H7 (cell line): ENCODE results near the gene PRKN. TPM values are rescaled to one million over a fixed set of nuclear protein-coding genes. Genes with fewer than 3 reads are reported as not detected.
A peak's percentile ranks its signal among the peaks of the same experiment; 100 is the strongest.

ENCODE experiments used
- DNase-seq: peaks from one replicate; pipeline ENCODE4 v3.0.0; 2012
- H3K27me3 ChIP-seq: 2 replicates; pipeline ENCODE4 v1.6.0; 2011; ENCODE audit warnings: mild to moderate bottlenecking, low read length; ENCODE audit not compliant: control insufficient read depth, insufficient read depth
- H3K36me3 ChIP-seq: replicated peaks from 2 replicates; pipeline ENCODE4 v1.5.1; 2011; ENCODE audit warnings: low read length; ENCODE audit not compliant: control insufficient read depth, insufficient read depth
- H3K4me3 ChIP-seq: 2 replicates; pipeline ENCODE4 v1.5.1; 2011; ENCODE audit warnings: low read depth, mild to moderate bottlenecking, control low read depth, low read length, moderate library complexity; ENCODE audit not compliant: insufficient read depth
- total RNA-seq: library from RNA; depleted of rRNA; stranded (reverse); fragments of >200 nt; shearing (Covaris generic); gene quantifications from 2 replicates; pipeline ENCODE4 v1.2.3, GENCODE V29; 2014

PRKN gene
- total RNA-seq, 1 experiment from 2014 or later, result 0.90 TPM

DNA sequence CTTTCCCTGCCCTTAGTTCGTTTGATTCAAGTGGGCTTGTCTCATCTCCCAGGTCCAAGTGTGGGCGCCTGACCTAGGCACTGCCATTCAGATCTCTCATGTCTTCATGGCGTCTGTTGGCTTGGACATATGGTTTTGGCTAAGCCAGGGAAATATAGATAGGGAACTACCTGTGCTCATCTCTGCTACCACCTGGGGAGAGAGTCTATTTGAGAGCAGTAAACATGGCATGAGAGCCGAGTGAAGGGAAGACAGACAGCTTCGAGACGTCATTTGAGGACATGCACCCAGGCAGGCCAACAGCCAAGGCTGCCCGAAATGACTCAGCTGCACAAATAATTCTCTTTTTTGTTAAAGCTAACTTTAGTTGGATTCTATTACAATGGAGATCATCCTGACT is 1083.0 kb downstream of the PRKN start:
- H3K4me3 ChIP-seq, result no peak overlapping the region
- H3K27me3 ChIP-seq, result no peaks in the 10 kb centered on the region
- no peak for DNase-seq
- no peaks in the 10 kb centered on the region for H3K36me3 ChIP-seq

DNA sequence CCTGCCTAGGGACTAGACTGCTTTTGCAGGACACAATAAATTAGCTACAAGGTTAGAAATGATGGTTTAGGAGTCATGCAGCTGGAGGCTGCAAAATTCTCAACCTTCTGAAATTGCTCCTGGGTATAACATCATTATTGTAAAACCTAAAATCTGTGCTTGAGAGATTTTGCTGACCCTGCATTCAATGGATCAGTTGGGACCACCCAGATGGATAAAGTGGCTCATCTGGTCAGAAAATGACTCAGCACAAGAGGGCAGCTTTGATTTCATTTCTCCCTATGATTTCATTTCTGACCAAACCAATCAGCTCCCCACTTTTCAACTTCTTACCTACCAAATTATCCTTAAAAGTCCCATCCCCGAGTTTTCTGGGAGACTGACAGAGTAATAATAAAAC is 1086.4 kb downstream of the PRKN start:
- no peak for DNase-seq
- H3K36me3 ChIP-seq, result no peaks in the 10 kb centered on the region
- H3K27me3 ChIP-seq, result no peaks in the 10 kb centered on the region
- no peak overlapping the region for H3K4me3 ChIP-seq

- Histone ChIP-seq H3K36me3 (no peaks in the 10 kb centered on the region), H3K4me3 (no peak overlapping the region)
- no peak for DNase-seq
These were observed 1087.8 kb downstream of the PRKN start for GRCh38 chr6:161639772-161640171.

GRCh38 chr6:161637658-161638057 is 1089.9 kb downstream of the PRKN start:
- H3K27me3 ChIP-seq, result peaks cover 3% of the 10 kb centered on the region; the same call in 1 of the 2 replicates
- no peak for DNase-seq
- no peak overlapping the region for H3K4me3 ChIP-seq
- no peaks in the 10 kb centered on the region for H3K36me3 ChIP-seq

More at GRCh38 chr6:161639772-161640171, 1087.8 kb downstream of the PRKN start:
- peaks cover 2% of the 10 kb centered on the region; the same call in 1 of the 2 replicates for H3K27me3 ChIP-seq

GRCh38 chr6:161636882-161637430 is 1090.6 kb downstream of the PRKN start:
- Histone ChIP-seq H3K4me3 (no peak overlapping the region), H3K27me3 (peaks cover 3% of the 10 kb centered on the region; the same call in 1 of the 2 replicates), H3K36me3 (no peaks in the 10 kb centered on the region)
- no peak for DNase-seq

DNA sequence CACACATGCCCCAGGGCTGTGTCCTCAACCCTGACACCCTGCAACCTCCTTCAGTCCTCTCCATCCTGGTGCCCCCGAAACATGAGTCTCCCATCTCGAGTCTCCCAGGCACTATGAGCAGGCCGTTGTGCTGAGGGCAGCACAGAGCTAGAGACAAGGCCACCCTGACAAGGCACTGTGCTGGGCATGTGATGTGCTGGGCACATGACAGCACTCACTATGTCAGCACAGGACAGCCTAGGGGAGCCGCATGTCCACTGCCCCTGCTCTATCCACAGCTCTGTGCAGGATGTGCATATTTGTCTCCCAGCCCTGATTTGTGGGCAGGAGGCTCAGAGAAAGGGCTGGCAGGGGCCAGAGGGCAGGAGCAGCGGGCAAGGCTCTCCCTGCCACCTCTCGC is 1091.6 kb downstream of the PRKN start:
- no peak for DNase-seq
- Histone ChIP-seq H3K27me3 (peaks cover 3% of the 10 kb centered on the region; the same call in 1 of the 2 replicates), H3K4me3 (no peak overlapping the region), H3K36me3 (no peaks in the 10 kb centered on the region)

GRCh38 chr6:161634916-161635315 is 1092.7 kb downstream of the PRKN start:
- no peak overlapping the region for H3K4me3 ChIP-seq
- peaks cover 3% of the 10 kb centered on the region; the same call in 1 of the 2 replicates for H3K27me3 ChIP-seq
- DNase-seq, result no peak
- H3K36me3 ChIP-seq, result no peaks in the 10 kb centered on the region

DNA sequence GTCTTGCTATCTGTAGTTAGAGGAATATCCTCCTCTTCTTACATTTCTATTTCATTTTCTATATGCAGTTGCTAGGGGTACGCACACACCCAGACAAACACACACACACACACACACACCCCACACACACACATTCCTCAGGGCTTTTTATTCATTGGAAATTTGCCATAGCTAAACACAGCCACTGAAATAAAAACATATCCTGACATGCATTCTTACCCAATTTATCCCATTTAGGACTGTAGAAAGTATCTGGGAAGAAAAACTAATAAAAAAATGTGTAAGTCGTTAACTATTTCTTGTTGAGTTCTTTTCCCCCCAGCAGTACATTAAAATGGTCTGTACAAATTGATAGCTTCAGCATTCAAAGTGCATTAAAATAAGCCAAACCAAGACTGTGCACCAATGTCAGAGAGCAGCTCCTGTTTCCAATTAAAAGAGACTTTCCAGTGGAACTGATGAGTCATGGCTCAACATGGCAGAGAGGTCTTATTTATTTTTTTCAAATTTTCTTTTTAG is 1095.8 kb downstream of the PRKN start:
- H3K27me3 ChIP-seq, result peaks cover 29% of the 10 kb centered on the region; the same call in 1 of the 2 replicates
- no peak overlapping the region for H3K4me3 ChIP-seq
- no peaks in the 10 kb centered on the region for H3K36me3 ChIP-seq
- no peak for DNase-seq

GRCh38 chr6:161630674-161631073 is 1096.9 kb downstream of the PRKN start:
- Histone ChIP-seq H3K27me3 (peaks cover 34% of the 10 kb centered on the region; the same call in 1 of the 2 replicates), H3K4me3 (no peak overlapping the region), H3K36me3 (no peaks in the 10 kb centered on the region)
- DNase-seq, result no peak

DNA sequence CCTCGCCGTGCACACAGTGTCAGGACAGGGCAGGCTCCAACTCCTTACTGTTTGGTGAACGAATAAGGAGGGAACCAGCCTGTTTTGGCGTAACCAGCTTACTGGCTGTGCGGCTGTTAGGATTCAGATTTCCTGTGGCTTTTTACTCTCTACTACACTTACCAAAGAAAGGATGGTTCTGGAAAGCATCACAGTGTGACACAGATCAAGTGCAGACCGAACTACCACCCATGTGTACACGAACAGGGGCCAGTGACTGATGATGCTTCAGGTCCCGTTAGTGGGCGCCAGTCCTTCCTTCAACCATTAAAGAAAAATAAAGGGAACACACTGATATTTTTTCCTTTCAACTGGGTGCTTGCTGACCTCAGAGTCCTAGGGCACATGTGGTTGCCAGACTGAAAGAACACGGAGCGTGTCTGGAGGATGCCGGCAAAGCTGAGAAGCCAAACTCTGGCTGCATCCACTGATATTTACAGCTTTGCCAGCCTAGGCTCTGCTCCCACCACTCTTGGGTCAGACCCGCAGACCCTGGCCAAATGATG is 1101.4 kb downstream of the PRKN start:
- Histone ChIP-seq H3K27me3 (peaks cover 52% of the 10 kb centered on the region; the same call in 1 of the 2 replicates), H3K36me3 (no peaks in the 10 kb centered on the region), H3K4me3 (no peak overlapping the region)
- DNase-seq, result no peak

GRCh38 chr6:161624111-161624510 is 1103.5 kb downstream of the PRKN start:
- peaks cover 51% of the 10 kb centered on the region; the same call in 1 of the 2 replicates for H3K27me3 ChIP-seq
- no peaks in the 10 kb centered on the region for H3K36me3 ChIP-seq
- no peak overlapping the region for H3K4me3 ChIP-seq
- DNase-seq, result no peak

DNA sequence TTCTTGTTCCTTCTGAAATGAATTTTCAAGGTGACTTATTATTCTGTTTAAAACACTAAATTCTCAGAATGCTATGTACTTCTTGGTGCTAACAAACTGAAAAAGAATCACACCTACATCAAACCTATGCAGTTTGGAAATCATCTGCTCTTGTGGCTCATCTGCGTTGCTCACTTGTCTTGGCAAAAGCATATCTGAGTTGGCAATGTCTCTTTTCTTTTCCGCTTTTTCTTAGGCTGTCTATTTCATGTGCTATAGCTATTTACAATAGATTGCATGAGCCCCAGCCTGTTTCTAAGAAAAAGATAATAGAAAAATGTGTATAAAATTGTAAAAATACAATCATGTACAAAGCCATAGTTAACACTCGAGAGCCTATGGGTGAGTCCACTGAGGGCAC is 1104.8 kb downstream of the PRKN start:
- peaks cover 38% of the 10 kb centered on the region; the same call in 1 of the 2 replicates for H3K27me3 ChIP-seq
- no peaks in the 10 kb centered on the region for H3K36me3 ChIP-seq
- no peak for DNase-seq
- no peak overlapping the region for H3K4me3 ChIP-seq

GRCh38 chr6:161618831-161619454 is 1108.6 kb downstream of the PRKN start:
- DNase-seq, result peak; percentile 73
- Histone ChIP-seq H3K36me3 (no peaks in the 10 kb centered on the region), H3K27me3 (peaks cover 22% of the 10 kb centered on the region; the same call in 1 of the 2 replicates), H3K4me3 (no peak overlapping the region)

GRCh38 chr6:161613711-161614110 is 1113.9 kb downstream of the PRKN start:
- Histone ChIP-seq H3K27me3 (no peaks in the 10 kb centered on the region), H3K4me3 (no peak overlapping the region), H3K36me3 (no peaks in the 10 kb centered on the region)
- DNase-seq, result no peak

- H3K4me3 ChIP-seq, result no peak overlapping the region
- DNase-seq, result no peak
These were observed 1118.8 kb downstream of the PRKN start for GRCh38 chr6:161608771-161609170.

More at GRCh38 chr6:161608771-161609170, 1118.8 kb downstream of the PRKN start:
- no peaks in the 10 kb centered on the region for H3K36me3 ChIP-seq
- no peaks in the 10 kb centered on the region for H3K27me3 ChIP-seq
